Measurements from ENCODE around the gene TUBGCP3.

Gene TUBGCP3

GRCh38 chr13:112532837-112533745 lies 54.9 kb downstream of the TUBGCP3 start:
- Histone ChIP-seq H3K9ac (ENCODE audit: insufficient read length, low read depth) (no peak overlapping the region), H3K4me3 (ENCODE audit: insufficient read length, low read depth) (no peak overlapping the region), H3K4me1 (ENCODE audit: insufficient read depth, insufficient read length) (no peaks in the 10 kb centered on the region), H3K9me3 (ENCODE audit: insufficient read depth, low read length) (no peaks in the 10 kb centered on the region), H3K36me3 (ENCODE audit: insufficient read depth, insufficient read length, low read length) (peaks cover 7% of the 10 kb centered on the region), H3K27me3 (ENCODE audit: insufficient read depth, insufficient read length) (no peaks in the 10 kb centered on the region)
- TF ChIP-seq ZNF274 (IDR thresholded peaks at IDR 0.05; ENCODE audit: low read depth, low read length) (no peak), SUZ12 (IDR thresholded peaks at IDR 0.05; ENCODE audit: extremely low read depth, insufficient read depth, insufficient read length) (no peak), YY1 (IDR thresholded peaks at IDR 0.05; ENCODE audit: insufficient read depth, insufficient read length) (no peak)
- DNase-seq (ENCODE audit: low read depth, low spot score), result no peak

GRCh38 chr13:112531263-112531794 lies 56.6 kb downstream of the TUBGCP3 start:
- Histone ChIP-seq H3K4me3 (ENCODE audit: insufficient read length, low read depth) (no peak overlapping the region), H3K9me3 (ENCODE audit: insufficient read depth, low read length) (no peaks in the 10 kb centered on the region), H3K4me1 (ENCODE audit: insufficient read depth, insufficient read length) (no peaks in the 10 kb centered on the region), H3K9ac (ENCODE audit: insufficient read length, low read depth) (no peak overlapping the region), H3K27me3 (ENCODE audit: insufficient read depth, insufficient read length) (no peaks in the 10 kb centered on the region), H3K36me3 (ENCODE audit: insufficient read depth, insufficient read length, low read length) (peaks cover 17% of the 10 kb centered on the region)
- DNase-seq (ENCODE audit: low read depth, low spot score), result no peak
- TF ChIP-seq YY1 (IDR thresholded peaks at IDR 0.05; ENCODE audit: insufficient read depth, insufficient read length), result no peak

- Histone ChIP-seq H3K9me3 (ENCODE audit: insufficient read depth, low read length) (no peaks in the 10 kb centered on the region), H3K36me3 (ENCODE audit: insufficient read depth, insufficient read length, low read length) (peaks cover 21% of the 10 kb centered on the region), H3K4me3 (ENCODE audit: insufficient read length, low read depth) (no peak overlapping the region), H3K27me3 (ENCODE audit: insufficient read depth, insufficient read length) (no peaks in the 10 kb centered on the region), H3K9ac (ENCODE audit: insufficient read length, low read depth) (no peak overlapping the region), H3K4me1 (ENCODE audit: insufficient read depth, insufficient read length) (no peaks in the 10 kb centered on the region)
- DNase-seq (ENCODE audit: low read depth, low spot score), result no peak
- no peak for TF ChIP-seq SUZ12 (IDR thresholded peaks at IDR 0.05; ENCODE audit: extremely low read depth, insufficient read depth, insufficient read length)
- no peak for TF ChIP-seq ZNF274 (IDR thresholded peaks at IDR 0.05; ENCODE audit: low read depth, low read length)
- no peak for TF ChIP-seq YY1 (IDR thresholded peaks at IDR 0.05; ENCODE audit: insufficient read depth, insufficient read length)
Measured at GRCh38 chr13:112530861-112531260, 57.1 kb downstream of the TUBGCP3 start.

- no peaks in the 10 kb centered on the region for H3K9me3 ChIP-seq (ENCODE audit: insufficient read depth, low read length)
- no peaks in the 10 kb centered on the region for H3K27me3 ChIP-seq (ENCODE audit: insufficient read depth, insufficient read length)
- no peak overlapping the region for H3K9ac ChIP-seq (ENCODE audit: insufficient read length, low read depth)
- no peak for DNase-seq (ENCODE audit: low read depth, low spot score)
- H3K4me3 ChIP-seq (ENCODE audit: insufficient read length, low read depth), result no peak overlapping the region
- H3K36me3 ChIP-seq (ENCODE audit: insufficient read depth, insufficient read length, low read length), result peaks cover 34% of the 10 kb centered on the region
- H3K4me1 ChIP-seq (ENCODE audit: insufficient read depth, insufficient read length), result no peaks in the 10 kb centered on the region
- no peak for TF ChIP-seq SUZ12 (IDR thresholded peaks at IDR 0.05; ENCODE audit: extremely low read depth, insufficient read depth, insufficient read length)
- TF ChIP-seq ZNF274 (IDR thresholded peaks at IDR 0.05; ENCODE audit: low read depth, low read length), result no peak
- no peak for TF ChIP-seq YY1 (IDR thresholded peaks at IDR 0.05; ENCODE audit: insufficient read depth, insufficient read length)
Measured at GRCh38 chr13:112529216-112529615, 58.7 kb downstream of the TUBGCP3 start.

GRCh38 chr13:112526146-112526853 lies 61.7 kb downstream of the TUBGCP3 start:
- peaks cover 45% of the 10 kb centered on the region for H3K36me3 ChIP-seq (ENCODE audit: insufficient read depth, insufficient read length, low read length)
- TF ChIP-seq SUZ12 (IDR thresholded peaks at IDR 0.05; ENCODE audit: extremely low read depth, insufficient read depth, insufficient read length) (no peak), ZNF274 (IDR thresholded peaks at IDR 0.05; ENCODE audit: low read depth, low read length) (no peak), YY1 (IDR thresholded peaks at IDR 0.05; ENCODE audit: insufficient read depth, insufficient read length) (no peak)
- H3K9ac ChIP-seq (ENCODE audit: insufficient read length, low read depth), result no peak overlapping the region
- no peaks in the 10 kb centered on the region for H3K9me3 ChIP-seq (ENCODE audit: insufficient read depth, low read length)
- no peak overlapping the region for H3K4me3 ChIP-seq (ENCODE audit: insufficient read length, low read depth)
- DNase-seq (ENCODE audit: low read depth, low spot score), result no peak
- H3K27me3 ChIP-seq (ENCODE audit: insufficient read depth, insufficient read length), result no peaks in the 10 kb centered on the region
- no peaks in the 10 kb centered on the region for H3K4me1 ChIP-seq (ENCODE audit: insufficient read depth, insufficient read length)

GRCh38 chr13:112525356-112525945 lies 62.5 kb downstream of the TUBGCP3 start:
- H3K4me3 ChIP-seq (ENCODE audit: insufficient read length, low read depth), result no peak overlapping the region
- H3K9me3 ChIP-seq (ENCODE audit: insufficient read depth, low read length), result no peaks in the 10 kb centered on the region
- no peak overlapping the region for H3K9ac ChIP-seq (ENCODE audit: insufficient read length, low read depth)
- TF ChIP-seq SUZ12 (IDR thresholded peaks at IDR 0.05; ENCODE audit: extremely low read depth, insufficient read depth, insufficient read length) (no peak), YY1 (IDR thresholded peaks at IDR 0.05; ENCODE audit: insufficient read depth, insufficient read length) (no peak), ZNF274 (IDR thresholded peaks at IDR 0.05; ENCODE audit: low read depth, low read length) (no peak)
- DNase-seq (ENCODE audit: low read depth, low spot score), result no peak
- H3K27me3 ChIP-seq (ENCODE audit: insufficient read depth, insufficient read length), result no peaks in the 10 kb centered on the region
- peaks cover 52% of the 10 kb centered on the region for H3K36me3 ChIP-seq (ENCODE audit: insufficient read depth, insufficient read length, low read length)
- H3K4me1 ChIP-seq (ENCODE audit: insufficient read depth, insufficient read length), result no peaks in the 10 kb centered on the region

- no peak for DNase-seq (ENCODE audit: low read depth, low spot score)
- Histone ChIP-seq H3K4me1 (ENCODE audit: insufficient read depth, insufficient read length) (no peaks in the 10 kb centered on the region), H3K36me3 (ENCODE audit: insufficient read depth, insufficient read length, low read length) (peaks cover 62% of the 10 kb centered on the region), H3K9ac (ENCODE audit: insufficient read length, low read depth) (no peak overlapping the region), H3K4me3 (ENCODE audit: insufficient read length, low read depth) (no peak overlapping the region), H3K9me3 (ENCODE audit: insufficient read depth, low read length) (no peaks in the 10 kb centered on the region), H3K27me3 (ENCODE audit: insufficient read depth, insufficient read length) (no peaks in the 10 kb centered on the region)
- TF ChIP-seq YY1 (IDR thresholded peaks at IDR 0.05; ENCODE audit: insufficient read depth, insufficient read length) (no peak), SUZ12 (IDR thresholded peaks at IDR 0.05; ENCODE audit: extremely low read depth, insufficient read depth, insufficient read length) (no peak), ZNF274 (IDR thresholded peaks at IDR 0.05; ENCODE audit: low read depth, low read length) (no peak)
Measured at GRCh38 chr13:112522578-112522977, 65.4 kb downstream of the TUBGCP3 start.
